K562 (cell line): ENCODE measurements around the gene SYT14. TPM values are rescaled to one million over a fixed set of nuclear protein-coding genes. Genes with fewer than 3 reads are reported as not detected.

Source experiments
- ATAC-seq: fragments of 200-7000 bp; cut with Tn5 transposase; 3 replicates; pipeline ENCODE4 v1.9.1; 2020; ENCODE audit warnings: moderate library complexity
- BruUV-seq: library from RNA; stranded (reverse); fragments of 400-500 nt; replicated peaks from 2 replicates; lab custom pipeline; 2021; lab: Mats Ljungman, UMichigan
- CTCF ChIA-PET: fragments of 300-600 bp; formaldehyde crosslinking; extraction: SDS; loops from one replicate; lab custom pipeline; 2021; ENCODE audit warnings: low intra/inter-chr PET ratio; lab: Yijun Ruan, JAX
- POLR2A ChIA-PET: fragments of 300-600, 350-650 bp; sonication (Branson Sonifier 250); formaldehyde crosslinking; extraction: SDS; loops from one replicate; lab custom pipeline; 2021; ENCODE audit warnings: antibody characterized with exemption, inconsistent platforms; lab: Yijun Ruan, JAX
- DNase-seq, 4 experiments: peaks; one replicate each; pipeline versions ENCODE4 v3.0.0 to v3.0.0-alpha.2; 2011 to 2018; ENCODE audit warnings: low spot score in 3 of 4, mixed read lengths in 3 of 4; ENCODE audit errors: extremely low read depth in 1 of 4
- FAIRE-seq: peaks from 2 replicates; lab custom pipeline; 2011; peaks lifted over from hg19 to GRCh38; lab: Jason Lieb, UNC
- H2AFZ ChIP-seq: 2 replicates; pipeline ENCODE4 v1.6.0; 2011; ENCODE audit warnings: low read depth, low read length, control low read depth, inconsistent platforms
- H3K27ac ChIP-seq: fragments of 200-600 bp; 3 replicates; pipeline ENCODE4 v1.8.0; 2011; ENCODE audit warnings: low read depth, mild to moderate bottlenecking, control low read depth, inconsistent platforms, low read length, moderate library complexity, mixed read lengths; ENCODE audit errors: extremely low read depth
- H3K27me3 ChIP-seq, 2 experiments: fragments of 300-600 bp in 1 of 2; 2 replicates in 1 of 2; 3 replicates in 1 of 2; pipeline versions ENCODE4 v1.6.0 to v1.8.0; 2011; ENCODE audit warnings: inconsistent platforms in 2 of 2, low read length in 2 of 2, mild to moderate bottlenecking in 1 of 2, mixed read lengths in 1 of 2, moderate library complexity in 1 of 2; ENCODE audit not compliant: control insufficient read depth in 2 of 2, insufficient read depth in 2 of 2
- H3K36me3 ChIP-seq: fragments of 300-600 bp; 3 replicates; pipeline ENCODE4 v1.8.0; 2011; ENCODE audit warnings: mild to moderate bottlenecking, low read length, inconsistent platforms; ENCODE audit not compliant: control insufficient read depth, insufficient read depth
- H3K4me1 ChIP-seq, 2 experiments: fragments of 200-600 bp in 1 of 2; replicated peaks in 1 of 2; 2 replicates in 1 of 2; 3 replicates in 1 of 2; pipeline versions ENCODE4 v1.5.1 to v1.8.0; 2011; ENCODE audit warnings: inconsistent platforms in 2 of 2, low read length in 2 of 2, mild to moderate bottlenecking in 1 of 2, mixed read lengths in 1 of 2, moderate library complexity in 1 of 2; ENCODE audit not compliant: control insufficient read depth in 2 of 2, insufficient read depth in 2 of 2
- H3K4me2 ChIP-seq: 2 replicates; pipeline ENCODE4 v1.6.1; 2011; ENCODE audit warnings: low read length, control low read depth, inconsistent platforms, mixed read lengths; ENCODE audit not compliant: insufficient read depth
- H3K4me3 ChIP-seq: fragments of 200-600 bp; sonication (generic), shearing (Covaris generic); 2 replicates; pipeline ENCODE4 v1.5.1; 2016; ENCODE audit warnings: control low read depth, inconsistent platforms
- H3K79me2 ChIP-seq: fragments of 200-600 bp; 3 replicates; pipeline ENCODE4 v1.8.0; 2011; ENCODE audit warnings: low read length, inconsistent platforms; ENCODE audit not compliant: control insufficient read depth, insufficient read depth
- H3K9ac ChIP-seq, 2 experiments: 2 replicates each; pipeline versions ENCODE4 v1.6.0 to v1.6.1; 2011; ENCODE audit warnings: low read depth in 2 of 2, low read length in 2 of 2, control low read depth in 1 of 2, inconsistent platforms in 1 of 2, mild to moderate bottlenecking in 1 of 2, mixed read lengths in 1 of 2; ENCODE audit not compliant: insufficient read depth in 1 of 2
- H3K9me1 ChIP-seq: one replicate; pipeline ENCODE4 v1.6.0; 2011; ENCODE audit warnings: inconsistent platforms, mild to moderate bottlenecking, low read length, moderate library complexity; ENCODE audit not compliant: control insufficient read depth, insufficient read depth
- H3K9me3 ChIP-seq: replicated peaks from 2 replicates; pipeline ENCODE4 v1.5.1; 2011; ENCODE audit warnings: low read depth, low read length, inconsistent platforms; ENCODE audit not compliant: control insufficient read depth, insufficient read depth
- H4K20me1 ChIP-seq: replicated peaks from 2 replicates; pipeline ENCODE4 v1.6.1; 2011; ENCODE audit warnings: low read length, inconsistent platforms, mixed read lengths; ENCODE audit not compliant: control insufficient read depth, insufficient read depth
- ATF1 ChIP-seq, 2 experiments: fragments of 450-650 bp in 1 of 2; IDR thresholded peaks; 2 replicates each; pipeline ENCODE4 v1.6.1; 2016; ENCODE audit warnings: missing compliant biosample characterization in 1 of 2, missing genetic modification characterization in 1 of 2
- BCL6 ChIP-seq: fragments of 250-450 bp; sonication (Bioruptor Pico); IDR thresholded peaks from 2 replicates; pipeline ENCODE4 v1.4.0; 2020
- CHD1 ChIP-seq: fragments of 200-600 bp; sonication (generic); IDR thresholded peaks from one replicate; pipeline ENCODE4 v1.6.1; 2012; ENCODE audit warnings: mild to moderate bottlenecking, moderate library complexity, low read length, inconsistent platforms
- HOMEZ ChIP-seq: fragments of 250-450 bp; sonication (Bioruptor Pico); IDR thresholded peaks from 2 replicates; pipeline ENCODE4 v1.4.0; 2020; ENCODE audit warnings: mild to moderate bottlenecking, moderate library complexity
- NFIX ChIP-seq: fragments of 250-450 bp; sonication (Bioruptor Pico); IDR thresholded peaks from 2 replicates; pipeline ENCODE4 v1.4.0; 2020; ENCODE audit warnings: low read depth, mild to moderate bottlenecking, moderate library complexity
- RBM25 ChIP-seq: fragments of 200-400 bp; formaldehyde crosslinking; IDR thresholded peaks from 2 replicates; pipeline ENCODE4 v1.6.1; 2018; ENCODE audit warnings: low read length, low read depth, moderate library complexity; ENCODE audit not compliant: severe bottlenecking
- XRCC3 ChIP-seq: fragments of 450-650 bp; IDR thresholded peaks from 2 replicates; pipeline ENCODE4 v1.6.1; 2017; ENCODE audit warnings: mild to moderate bottlenecking, moderate library complexity
- ZNF586 ChIP-seq: fragments of 450-650 bp; formaldehyde crosslinking; conservative IDR thresholded peaks from 2 replicates; pipeline ENCODE4 v1.4.0; 2020; ENCODE audit warnings: mild to moderate bottlenecking, moderate library complexity
- WGBS: fragments of 100-300 bp; shearing (Covaris generic); methylation state at CpG from one replicate; pipeline ENCODE4 v1.1.6; 2016; ENCODE audit warnings: low coverage, mixed read lengths; ENCODE audit not compliant: insufficient coverage; ENCODE audit errors: missing lambda C conversion rate; 5-methylcytosine and 5-hydroxymethylcytosine counted together
- in situ Hi-C: fragments of 300-500 bp; cut with MboI; formaldehyde crosslinking; loops from 4 replicates; pipeline ENCODE4 v1.15.0; 2018; ENCODE audit warnings: inconsistent platforms, mixed read lengths
- intact Hi-C: fragments of 100-400 bp; cut with micrococcal nuclease; formaldehyde crosslinking; loops from 2 replicates; pipeline ENCODE4 v1.14.2; 2022
- polyA plus RNA-seq, 8 experiments: library from polyadenylated mRNA; depleted of rRNA in 4 of 8; stranded (reverse) in 5 of 8; unstranded in 3 of 8; fragments of >200 nt; fragmentation: Nextera tagmentation in 2 of 8; fragmentation: Illumina TruSeq in 1 of 8; extraction: Ambion mirVana in 2 of 8; extraction: Trizol in 1 of 8; gene quantifications; 2 replicates each; pipeline versions ENCODE4 v1.2.1 to v1.2.3, GENCODE V29; 2011 to 2014; ENCODE audit warnings: inconsistent platforms in 1 of 8, missing spikeins in 1 of 8
- total RNA-seq, 7 experiments: library from RNA; depleted of rRNA in 6 of 7; stranded (reverse); fragments of >200 nt in 6 of 7; fragmentation: Illumina TruSeq in 2 of 7; extraction: Trizol in 2 of 7; gene quantifications; 2 replicates each; pipeline versions ENCODE4 v1.2.1 to v1.2.3, GENCODE V29; 2011 to 2021; ENCODE audit warnings: low replicate concordance in 1 of 7
- TF ChIP-seq, protein P1 (sequence below): sonication (generic); formaldehyde crosslinking; IDR thresholded peaks from 2 replicates; pipeline ENCODE4 v1.8.1; 2023; ENCODE audit warnings: missing genetic modification reagents, mild to moderate bottlenecking, borderline replicate concordance
- TF ChIP-seq, protein P2 (sequence below): fragments of 450-650 bp; formaldehyde crosslinking; IDR thresholded peaks from 2 replicates; pipeline ENCODE4 v1.4.0; 2020; ENCODE audit warnings: mild to moderate bottlenecking
- TF ChIP-seq, protein P3 (sequence below): fragments of 450-650 bp; IDR thresholded peaks from 2 replicates; pipeline ENCODE4 v1.6.1; 2018; ENCODE audit warnings: mild to moderate bottlenecking, low read depth; ENCODE audit not compliant: partially characterized antibody

Gene SYT14
- total and polyA plus RNA-seq, 9 of the 15 experiments (the other 6 are each of a cell fraction or from before 2014, with no cell fraction given) = 0.01 to 0.04 TPM; not detected in 7

- no TSS peak for BruUV-seq
- H3K4me2 ChIP-seq = no peak overlapping the region
Measured at GRCh38 chr1:209956116-209956515, 18.1 kb downstream of the SYT14 start.

More at GRCh38 chr1:209956116-209956515, 18.1 kb downstream of the SYT14 start:
- no peaks in the 10 kb centered on the region for H3K4me1 ChIP-seq
- H3K27me3 ChIP-seq = no peaks in the 10 kb centered on the region
- ATAC-seq (no peak), DNase-seq (no peak), FAIRE-seq (no peak)
- WGBS = 0% methylated on average over 2 of the region's 2 CpGs
- in situ Hi-C loops (no loop called here), intact Hi-C loops (no loop called here)
- no peaks in the 10 kb centered on the region for H4K20me1 ChIP-seq
- no peaks in the 10 kb centered on the region for H3K9me3 ChIP-seq
- H3K9ac ChIP-seq = no peak overlapping the region
- no peak overlapping the region for H3K27ac ChIP-seq
- H3K9me1 ChIP-seq = no peaks in the 10 kb centered on the region
- ChIA-PET POLR2A (no interaction called here), CTCF (no interaction called here)
- H2AFZ ChIP-seq = no peak overlapping the region
- no peaks in the 10 kb centered on the region for H3K79me2 ChIP-seq
- H3K36me3 ChIP-seq = no peaks in the 10 kb centered on the region
- H3K4me3 ChIP-seq = no peak overlapping the region
- no peak for TF ChIP-seq CHD1
- no peak for TF ChIP-seq BCL6 (CRISPR knock-in tag)
- no peak for TF ChIP-seq RBM25
- no peak for TF ChIP-seq NFIX (CRISPR knock-in tag)
- no peak for TF ChIP-seq HOMEZ (CRISPR knock-in tag)
- TF ChIP-seq XRCC3 = no peak
- TF ChIP-seq ZNF586 (CRISPR knock-in tag) = no peak
- TF ChIP-seq, protein P1, sequence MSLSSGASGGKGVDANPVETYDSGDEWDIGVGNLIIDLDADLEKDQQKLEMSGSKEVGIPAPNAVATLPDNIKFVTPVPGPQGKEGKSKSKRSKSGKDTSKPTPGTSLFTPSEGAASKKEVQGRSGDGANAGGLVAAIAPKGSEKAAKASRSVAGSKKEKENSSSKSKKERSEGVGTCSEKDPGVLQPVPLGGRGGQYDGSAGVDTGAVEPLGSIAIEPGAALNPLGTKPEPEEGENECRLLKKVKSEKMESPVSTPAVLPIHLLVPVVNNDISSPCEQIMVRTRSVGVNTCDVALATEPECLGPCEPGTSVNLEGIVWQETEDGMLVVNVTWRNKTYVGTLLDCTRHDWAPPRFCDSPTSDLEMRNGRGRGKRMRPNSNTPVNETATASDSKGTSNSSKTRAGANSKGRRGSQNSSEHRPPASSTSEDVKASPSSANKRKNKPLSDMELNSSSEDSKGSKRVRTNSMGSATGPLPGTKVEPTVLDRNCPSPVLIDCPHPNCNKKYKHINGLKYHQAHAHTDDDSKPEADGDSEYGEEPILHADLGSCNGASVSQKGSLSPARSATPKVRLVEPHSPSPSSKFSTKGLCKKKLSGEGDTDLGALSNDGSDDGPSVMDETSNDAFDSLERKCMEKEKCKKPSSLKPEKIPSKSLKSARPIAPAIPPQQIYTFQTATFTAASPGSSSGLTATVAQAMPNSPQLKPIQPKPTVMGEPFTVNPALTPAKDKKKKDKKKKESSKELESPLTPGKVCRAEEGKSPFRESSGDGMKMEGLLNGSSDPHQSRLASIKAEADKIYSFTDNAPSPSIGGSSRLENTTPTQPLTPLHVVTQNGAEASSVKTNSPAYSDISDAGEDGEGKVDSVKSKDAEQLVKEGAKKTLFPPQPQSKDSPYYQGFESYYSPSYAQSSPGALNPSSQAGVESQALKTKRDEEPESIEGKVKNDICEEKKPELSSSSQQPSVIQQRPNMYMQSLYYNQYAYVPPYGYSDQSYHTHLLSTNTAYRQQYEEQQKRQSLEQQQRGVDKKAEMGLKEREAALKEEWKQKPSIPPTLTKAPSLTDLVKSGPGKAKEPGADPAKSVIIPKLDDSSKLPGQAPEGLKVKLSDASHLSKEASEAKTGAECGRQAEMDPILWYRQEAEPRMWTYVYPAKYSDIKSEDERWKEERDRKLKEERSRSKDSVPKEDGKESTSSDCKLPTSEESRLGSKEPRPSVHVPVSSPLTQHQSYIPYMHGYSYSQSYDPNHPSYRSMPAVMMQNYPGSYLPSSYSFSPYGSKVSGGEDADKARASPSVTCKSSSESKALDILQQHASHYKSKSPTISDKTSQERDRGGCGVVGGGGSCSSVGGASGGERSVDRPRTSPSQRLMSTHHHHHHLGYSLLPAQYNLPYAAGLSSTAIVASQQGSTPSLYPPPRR (CRISPR knock-in tag) = no peak
- no peak for TF ChIP-seq ATF1 (CRISPR knock-in tag; IDR thresholded peaks at IDR 0.05)
- TF ChIP-seq ATF1 (tag; IDR thresholded peaks at IDR 0.05) = no peak
- TF ChIP-seq, protein P2, sequence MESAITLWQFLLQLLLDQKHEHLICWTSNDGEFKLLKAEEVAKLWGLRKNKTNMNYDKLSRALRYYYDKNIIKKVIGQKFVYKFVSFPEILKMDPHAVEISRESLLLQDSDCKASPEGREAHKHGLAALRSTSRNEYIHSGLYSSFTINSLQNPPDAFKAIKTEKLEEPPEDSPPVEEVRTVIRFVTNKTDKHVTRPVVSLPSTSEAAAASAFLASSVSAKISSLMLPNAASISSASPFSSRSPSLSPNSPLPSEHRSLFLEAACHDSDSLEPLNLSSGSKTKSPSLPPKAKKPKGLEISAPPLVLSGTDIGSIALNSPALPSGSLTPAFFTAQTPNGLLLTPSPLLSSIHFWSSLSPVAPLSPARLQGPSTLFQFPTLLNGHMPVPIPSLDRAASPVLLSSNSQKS (CRISPR knock-in tag) = no peak
- TF ChIP-seq, protein P3, sequence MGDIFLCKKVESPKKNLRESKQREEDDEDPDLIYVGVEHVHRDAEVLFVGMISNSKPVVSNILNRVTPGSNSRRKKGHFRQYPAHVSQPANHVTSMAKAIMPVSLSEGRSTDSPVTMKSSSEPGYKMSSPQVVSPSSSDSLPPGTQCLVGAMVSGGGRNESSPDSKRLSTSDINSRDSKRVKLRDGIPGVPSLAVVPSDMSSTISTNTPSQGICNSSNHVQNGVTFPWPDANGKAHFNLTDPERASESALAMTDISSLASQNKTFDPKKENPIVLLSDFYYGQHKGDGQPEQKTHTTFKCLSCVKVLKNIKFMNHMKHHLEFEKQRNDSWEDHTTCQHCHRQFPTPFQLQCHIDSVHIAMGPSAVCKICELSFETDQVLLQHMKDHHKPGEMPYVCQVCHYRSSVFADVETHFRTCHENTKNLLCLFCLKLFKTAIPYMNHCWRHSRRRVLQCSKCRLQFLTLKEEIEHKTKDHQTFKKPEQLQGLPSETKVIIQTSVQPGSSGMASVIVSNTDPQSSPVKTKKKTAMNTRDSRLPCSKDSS = no peak
